Calu3 (cell line): ENCODE data around the gene CNTNAP4. TPM values are rescaled to one million over a fixed set of nuclear protein-coding genes. Genes with fewer than 3 reads are reported as not detected.

Experiments
- BruUV-seq: library from RNA; stranded (reverse); fragments of 400-500 nt; replicated peaks from 2 replicates; lab custom pipeline; 2021; lab: Mats Ljungman, UMichigan
- CTCF ChIA-PET: fragments of 300-600 bp; sonication (Branson Sonifier 250); formaldehyde crosslinking; loops from one replicate; lab custom pipeline; 2022; ENCODE audit warnings: antibody characterized with exemption; lab: Charles Lee
- DNase-seq: peaks from one replicate; pipeline ENCODE4 v3.0.0; 2022
- H3K27ac Mint-ChIP-seq: one replicate; pipeline ENCODE4 v1.8.0; 2022; ENCODE audit warnings: mixed read lengths; ENCODE audit not compliant: unreplicated experiment
- H3K27me3 Mint-ChIP-seq: one replicate; pipeline ENCODE4 v1.8.0; 2022; ENCODE audit warnings: mixed read lengths; ENCODE audit not compliant: unreplicated experiment
- H3K36me3 Mint-ChIP-seq: one replicate; pipeline ENCODE4 v1.8.0; 2022; ENCODE audit warnings: mild to moderate bottlenecking, moderate library complexity, mixed read lengths; ENCODE audit not compliant: insufficient read depth, unreplicated experiment
- H3K4me1 Mint-ChIP-seq: one replicate; pipeline ENCODE4 v1.8.0; 2022; ENCODE audit warnings: mild to moderate bottlenecking, low read depth, mixed read lengths; ENCODE audit not compliant: unreplicated experiment
- H3K4me3 Mint-ChIP-seq: one replicate; pipeline ENCODE4 v1.8.0; 2022; ENCODE audit warnings: mild to moderate bottlenecking, low read depth, moderate library complexity, mixed read lengths; ENCODE audit not compliant: unreplicated experiment
- H3K9me3 Mint-ChIP-seq: one replicate; pipeline ENCODE4 v1.8.0; 2022; ENCODE audit warnings: low read depth, mixed read lengths; ENCODE audit not compliant: unreplicated experiment
- intact Hi-C: fragments of 100-400 bp; cut with micrococcal nuclease; formaldehyde crosslinking; loops from one replicate; pipeline ENCODE4 v1.10.0; 2022; ENCODE audit not compliant: unreplicated experiment
- total RNA-seq: library from RNA; stranded (reverse); gene quantifications from 2 replicates; pipeline ENCODE4 v1.2.3, GENCODE V29; 2022
- TF ChIP-seq, protein P1 (sequence below): fragments of 200-600 bp; IDR thresholded peaks from one replicate; pipeline ENCODE4 v1.8.0; 2022; ENCODE audit warnings: antibody characterized with exemption; ENCODE audit not compliant: unreplicated experiment

Gene CNTNAP4
- total RNA-seq, 1 experiment from 2014 or later = not detected

DNA sequence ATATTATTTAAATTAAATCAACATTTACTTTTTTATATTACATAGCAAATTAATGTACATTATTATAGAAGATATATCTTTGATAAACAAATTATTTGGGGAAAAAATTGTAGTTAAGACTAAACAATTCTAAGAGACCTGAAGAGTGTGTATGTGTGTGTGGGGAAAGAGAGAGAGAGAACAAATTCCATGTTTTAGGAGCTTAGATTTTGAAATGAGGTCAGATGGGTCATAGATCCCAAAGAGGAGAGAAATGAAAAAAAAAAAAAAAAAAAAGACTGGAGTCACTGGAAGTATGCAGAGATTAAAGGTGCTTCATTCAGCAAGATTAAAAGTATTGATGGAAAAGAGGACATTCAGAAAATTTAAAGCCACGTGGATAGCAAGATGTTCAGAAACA, 206.8 kb downstream of the CNTNAP4 start:
- no peak overlapping the region for H3K4me3 Mint-ChIP-seq
- peaks cover 14% of the 10 kb centered on the region for H3K4me1 Mint-ChIP-seq
- no peaks in the 10 kb centered on the region for H3K27me3 Mint-ChIP-seq
- no TSS peak for BruUV-seq
- no peak overlapping the region for H3K27ac Mint-ChIP-seq
- TF ChIP-seq, protein P1, sequence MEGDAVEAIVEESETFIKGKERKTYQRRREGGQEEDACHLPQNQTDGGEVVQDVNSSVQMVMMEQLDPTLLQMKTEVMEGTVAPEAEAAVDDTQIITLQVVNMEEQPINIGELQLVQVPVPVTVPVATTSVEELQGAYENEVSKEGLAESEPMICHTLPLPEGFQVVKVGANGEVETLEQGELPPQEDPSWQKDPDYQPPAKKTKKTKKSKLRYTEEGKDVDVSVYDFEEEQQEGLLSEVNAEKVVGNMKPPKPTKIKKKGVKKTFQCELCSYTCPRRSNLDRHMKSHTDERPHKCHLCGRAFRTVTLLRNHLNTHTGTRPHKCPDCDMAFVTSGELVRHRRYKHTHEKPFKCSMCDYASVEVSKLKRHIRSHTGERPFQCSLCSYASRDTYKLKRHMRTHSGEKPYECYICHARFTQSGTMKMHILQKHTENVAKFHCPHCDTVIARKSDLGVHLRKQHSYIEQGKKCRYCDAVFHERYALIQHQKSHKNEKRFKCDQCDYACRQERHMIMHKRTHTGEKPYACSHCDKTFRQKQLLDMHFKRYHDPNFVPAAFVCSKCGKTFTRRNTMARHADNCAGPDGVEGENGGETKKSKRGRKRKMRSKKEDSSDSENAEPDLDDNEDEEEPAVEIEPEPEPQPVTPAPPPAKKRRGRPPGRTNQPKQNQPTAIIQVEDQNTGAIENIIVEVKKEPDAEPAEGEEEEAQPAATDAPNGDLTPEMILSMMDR = no peak
- DNase-seq = no peak
- no peaks in the 10 kb centered on the region for H3K36me3 Mint-ChIP-seq
- CTCF ChIA-PET = interaction anchor here (0.6 kb wide), 2 partner anchors 19 to 308 kb away, joined by 3 to 4 read pairs; no protein-coding TSS in a partner anchor
- intact Hi-C loops = no loop called here
- H3K9me3 Mint-ChIP-seq = peaks cover 3% of the 10 kb centered on the region

DNA sequence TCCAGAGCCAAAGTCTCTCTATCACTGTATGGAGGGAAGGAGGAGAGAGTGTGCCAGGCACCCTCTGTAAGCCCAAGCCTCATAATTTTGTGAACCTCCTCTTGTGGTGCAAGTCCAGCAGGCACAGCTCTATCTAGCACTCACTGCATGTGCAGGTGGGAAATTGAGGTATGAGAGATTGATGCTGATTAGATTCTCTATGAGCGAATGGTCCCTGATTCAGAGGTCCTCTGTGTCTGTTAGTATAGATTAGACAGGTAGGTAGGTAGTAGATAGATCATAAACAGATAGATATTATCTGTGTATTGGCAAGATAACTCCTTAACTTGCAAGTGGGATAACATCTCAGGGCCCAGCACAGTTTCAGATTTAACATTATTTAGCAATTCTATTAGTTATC, 209.5 kb downstream of the CNTNAP4 start:
- CTCF ChIA-PET = no interaction called here

DNA sequence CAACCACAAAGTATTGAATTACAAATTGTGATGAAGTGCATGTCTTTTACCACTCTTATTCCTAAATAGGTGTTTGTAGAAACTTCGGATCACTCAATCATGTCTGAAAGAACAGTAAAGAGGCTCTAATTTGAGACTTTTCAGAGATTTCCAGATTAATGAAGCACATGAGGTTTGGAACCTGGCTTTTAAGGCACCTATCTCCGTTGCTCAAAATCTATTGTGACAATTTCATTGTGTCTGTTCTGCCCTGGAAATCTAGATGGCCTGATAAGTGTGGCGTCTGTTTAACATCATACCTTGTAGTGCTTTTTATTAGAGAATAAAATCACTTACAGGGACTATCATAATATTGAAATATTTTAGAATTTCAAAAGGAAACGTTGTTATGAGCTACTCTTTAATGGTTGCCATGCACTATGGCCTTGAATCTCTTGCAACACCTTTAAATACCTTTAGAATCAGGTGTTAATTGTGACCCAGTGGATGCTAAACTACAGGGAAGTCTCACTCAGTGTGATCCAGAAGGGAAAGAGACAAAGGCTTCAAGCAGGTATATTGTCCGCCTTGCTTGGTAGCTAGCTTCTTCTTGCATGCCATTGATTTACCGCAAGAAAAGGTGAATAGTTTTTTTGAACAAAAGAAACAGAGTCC, 210.3 kb downstream of the CNTNAP4 start:
- intact Hi-C loops = no loop called here
- Mint-ChIP-seq H3K27ac (no peak overlapping the region), H3K4me1 (peaks cover 14% of the 10 kb centered on the region), H3K4me3 (no peak overlapping the region), H3K9me3 (peaks cover 2% of the 10 kb centered on the region), H3K36me3 (no peaks in the 10 kb centered on the region), H3K27me3 (no peaks in the 10 kb centered on the region)
- no TSS peak for BruUV-seq
- peak; percentile 11 for DNase-seq
- TF ChIP-seq, protein P1 = no peak
- CTCF ChIA-PET = no interaction called here

More for the DNA sequence above, 209.5 kb downstream of the CNTNAP4 start:
- Mint-ChIP-seq H3K9me3 (peaks cover 2% of the 10 kb centered on the region), H3K4me3 (no peak overlapping the region), H3K27me3 (no peaks in the 10 kb centered on the region), H3K27ac (no peak overlapping the region), H3K36me3 (no peaks in the 10 kb centered on the region), H3K4me1 (peaks cover 14% of the 10 kb centered on the region)
- no TSS peak for BruUV-seq
- TF ChIP-seq, protein P1 = no peak
- intact Hi-C loops = no loop called here
- no peak for DNase-seq

DNA sequence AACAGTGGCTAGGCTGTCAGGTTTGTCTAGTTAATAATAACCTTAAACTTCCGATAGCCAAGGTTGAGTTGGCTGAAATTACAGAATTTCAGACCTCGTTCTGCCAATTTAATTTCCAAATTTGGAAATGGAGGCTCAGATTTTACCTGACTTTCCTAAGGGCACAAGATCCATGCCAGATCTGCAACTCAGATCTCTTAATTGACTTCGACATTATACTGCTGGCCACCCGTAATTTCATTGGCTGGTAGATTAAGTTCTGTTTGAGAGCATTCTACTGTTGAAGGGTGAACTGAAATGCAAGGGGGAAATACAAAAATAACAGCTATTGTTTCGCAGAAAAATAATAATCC, 210.8 kb downstream of the CNTNAP4 start:
- Mint-ChIP-seq H3K4me1 (peaks cover 14% of the 10 kb centered on the region), H3K27me3 (no peaks in the 10 kb centered on the region), H3K36me3 (no peaks in the 10 kb centered on the region), H3K27ac (no peak overlapping the region), H3K4me3 (no peak overlapping the region), H3K9me3 (peaks cover 2% of the 10 kb centered on the region)
- BruUV-seq = no TSS peak
- no peak for DNase-seq
- intact Hi-C loops = no loop called here
- CTCF ChIA-PET = no interaction called here
- TF ChIP-seq, protein P1 = no peak
